ENCODE data around the gene AK2.
A peak's percentile ranks its signal among the peaks of the same experiment; 100 is the strongest.

AK2 gene

GRCh38 chr1:32984090-32984454 is 52.6 kb downstream of the AK2 start:
- TF ChIP-seq CTCF (IDR thresholded peaks at IDR 0.05; ENCODE audit: unreplicated experiment in 3 of 3): no peak
- no peaks in the 10 kb centered on the region for H3K36me3 Mint-ChIP-seq (ENCODE audit: low read depth)
- H3K4me3 Mint-ChIP-seq: no peak overlapping the region
- H3K9me3 Mint-ChIP-seq: no peaks in the 10 kb centered on the region
- peaks cover 21% of the 10 kb centered on the region for H3K27me3 Mint-ChIP-seq (ENCODE audit: low read depth)
- H3K27ac Mint-ChIP-seq: peak overlapping the region in 1 of 3 experiments; percentile 46
- peaks cover 16% of the 10 kb centered on the region for H3K4me1 Mint-ChIP-seq

GRCh38 chr1:32983020-32983419 is 53.7 kb downstream of the AK2 start:
- TF ChIP-seq CTCF (IDR thresholded peaks at IDR 0.05; ENCODE audit: unreplicated experiment in 3 of 3): no peak
- peaks cover 23% of the 10 kb centered on the region for H3K27me3 Mint-ChIP-seq (ENCODE audit: low read depth)
- H3K4me3 Mint-ChIP-seq: no peak overlapping the region
- peaks cover 11% of the 10 kb centered on the region for H3K4me1 Mint-ChIP-seq
- no peaks in the 10 kb centered on the region for H3K9me3 Mint-ChIP-seq
- no peaks in the 10 kb centered on the region for H3K36me3 Mint-ChIP-seq (ENCODE audit: low read depth)
- no peak overlapping the region for H3K27ac Mint-ChIP-seq

- Mint-ChIP-seq H3K27me3 (ENCODE audit: low read depth) (peaks cover 30% of the 10 kb centered on the region), H3K9me3 (no peaks in the 10 kb centered on the region), H3K27ac (peak overlapping the region; percentile 11 to 30 (median 12)), H3K4me1 (peaks cover 19% of the 10 kb centered on the region), H3K36me3 (ENCODE audit: low read depth) (no peaks in the 10 kb centered on the region), H3K4me3 (no peak overlapping the region)
- no peak for TF ChIP-seq CTCF (IDR thresholded peaks at IDR 0.05; ENCODE audit: unreplicated experiment in 3 of 3)
Measured at GRCh38 chr1:32981003-32981901, 55.4 kb downstream of the AK2 start.

- H3K9me3 Mint-ChIP-seq: peaks cover 3% of the 10 kb centered on the region
- H3K27me3 Mint-ChIP-seq (ENCODE audit: low read depth): peaks cover 26% of the 10 kb centered on the region
- no peak overlapping the region for H3K27ac Mint-ChIP-seq
- peaks cover 19% of the 10 kb centered on the region for H3K4me1 Mint-ChIP-seq
- H3K4me3 Mint-ChIP-seq: no peak overlapping the region
- H3K36me3 Mint-ChIP-seq (ENCODE audit: low read depth): no peaks in the 10 kb centered on the region
- no peak for TF ChIP-seq CTCF (IDR thresholded peaks at IDR 0.05; ENCODE audit: unreplicated experiment in 3 of 3)
Measured at GRCh38 chr1:32980080-32980479, 56.6 kb downstream of the AK2 start.

- no peaks in the 10 kb centered on the region for H3K36me3 Mint-ChIP-seq (ENCODE audit: low read depth)
- no peak overlapping the region for H3K4me3 Mint-ChIP-seq
- no peak for TF ChIP-seq CTCF (IDR thresholded peaks at IDR 0.05; ENCODE audit: unreplicated experiment in 3 of 3)
- peaks cover 18% of the 10 kb centered on the region for H3K27me3 Mint-ChIP-seq (ENCODE audit: low read depth)
- peaks cover 3% of the 10 kb centered on the region for H3K9me3 Mint-ChIP-seq
- peaks cover 19% of the 10 kb centered on the region for H3K4me1 Mint-ChIP-seq
- no peak overlapping the region for H3K27ac Mint-ChIP-seq
Measured at GRCh38 chr1:32978854-32979253, 57.8 kb downstream of the AK2 start.

Data from nephron (organoid).